Subcutaneous abdominal adipose tissue (tissue), 5 donors: Measurements from ENCODE around the gene SV2A.

ENCODE experiments used
- H3K27ac ChIP-seq: one replicate; pipeline ENCODE4 v1.7.0; 2013; ENCODE audit warnings: low read depth, mild to moderate bottlenecking, inconsistent platforms, low read length, moderate library complexity
- H3K27me3 ChIP-seq, 5 donors: one replicate each; pipeline ENCODE4 v1.7.0; 2013; ENCODE audit warnings: low read length in 5 of 5, inconsistent platforms in 1 of 5; ENCODE audit not compliant: control insufficient read depth in 5 of 5, insufficient read depth in 4 of 5
- H3K36me3 ChIP-seq, 5 donors: one replicate each; pipeline ENCODE4 v1.7.0; 2013; ENCODE audit warnings: low read length in 5 of 5; ENCODE audit not compliant: control insufficient read depth in 5 of 5, insufficient read depth in 5 of 5
- H3K4me1 ChIP-seq, 5 donors: one replicate each; pipeline ENCODE4 v1.7.0; 2013; ENCODE audit warnings: low read length in 5 of 5, mild to moderate bottlenecking in 3 of 5, moderate library complexity in 1 of 5; ENCODE audit not compliant: control insufficient read depth in 5 of 5, insufficient read depth in 5 of 5
- H3K4me3 ChIP-seq, 5 donors: one replicate each; pipeline ENCODE4 v1.7.0; 2013; ENCODE audit warnings: low read length in 5 of 5, low read depth in 1 of 5
- H3K9ac ChIP-seq, 5 donors: one replicate each; pipeline ENCODE4 v1.7.0; 2013; ENCODE audit warnings: low read length in 5 of 5, mild to moderate bottlenecking in 4 of 5, moderate library complexity in 3 of 5
- H3K9me3 ChIP-seq, 5 donors: one replicate each; pipeline ENCODE4 v1.7.0; 2013; ENCODE audit warnings: low read length in 5 of 5; ENCODE audit not compliant: control insufficient read depth in 5 of 5
- donor health status: healthy.
- donor health status: healthy.
- donor health status: healthy.
- donor health status: healthy.
- donor health status: healthy.

The SV2A gene

GRCh38 chr1:149923626-149924025 is 6.0 kb upstream of the SV2A start:
- H3K9me3 ChIP-seq, result no peaks in the 10 kb centered on the region
- peaks cover 6 to 33% (median 26%) of the 10 kb centered on the region in 5 donors for H3K4me1 ChIP-seq
- H3K36me3 ChIP-seq, result peaks cover 24 to 45% (median 42%) of the 10 kb centered on the region in 5 donors
- H3K9ac ChIP-seq, result no peak overlapping the region
- H3K4me3 ChIP-seq, result no peak overlapping the region
- no peaks in the 10 kb centered on the region for H3K27me3 ChIP-seq
- H3K27ac ChIP-seq, result no peak overlapping the region

DNA sequence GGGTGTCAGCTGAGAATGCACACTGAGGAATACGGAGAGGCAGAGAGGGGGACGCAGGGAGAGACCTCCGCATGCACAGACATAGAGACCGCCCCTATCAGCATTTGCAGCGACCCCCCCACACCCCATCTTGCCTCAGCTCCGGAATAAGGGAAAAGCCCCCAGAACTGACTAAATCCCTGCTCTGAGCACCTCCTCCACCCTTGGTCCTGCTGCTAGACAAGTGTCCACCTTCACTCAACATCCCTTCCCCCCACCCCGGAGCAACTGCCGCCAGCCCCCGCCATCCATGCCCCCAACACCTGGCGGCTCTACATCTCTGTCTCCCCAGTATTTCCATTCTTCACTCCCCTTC is 769 bp downstream of the SV2A start:
- Histone ChIP-seq H3K27ac (no peak overlapping the region), H3K9ac (no peak overlapping the region), H3K36me3 (peaks cover 0 to 3% (median 0%) of the 10 kb centered on the region in 5 donors), H3K27me3 (peaks cover 5 to 20% (median 9%) of the 10 kb centered on the region in 5 donors), H3K4me1 (peaks cover 0 to 4% (median 0%) of the 10 kb centered on the region in 5 donors), H3K4me3 (no peak overlapping the region), H3K9me3 (no peaks in the 10 kb centered on the region)

- Histone ChIP-seq H3K27ac (no peak overlapping the region), H3K27me3 (peaks cover 5 to 20% (median 9%) of the 10 kb centered on the region in 5 donors), H3K9me3 (no peaks in the 10 kb centered on the region), H3K4me3 (no peak overlapping the region), H3K36me3 (no peaks in the 10 kb centered on the region), H3K9ac (no peak overlapping the region), H3K4me1 (peaks cover 0 to 4% (median 0%) of the 10 kb centered on the region in 5 donors)
Measured at GRCh38 chr1:149916193-149916897, 1.3 kb downstream of the SV2A start.

GRCh38 chr1:149915429-149916192 is 2.0 kb downstream of the SV2A start:
- Histone ChIP-seq H3K27ac (no peak overlapping the region), H3K9ac (no peak overlapping the region), H3K36me3 (no peaks in the 10 kb centered on the region)

DNA sequence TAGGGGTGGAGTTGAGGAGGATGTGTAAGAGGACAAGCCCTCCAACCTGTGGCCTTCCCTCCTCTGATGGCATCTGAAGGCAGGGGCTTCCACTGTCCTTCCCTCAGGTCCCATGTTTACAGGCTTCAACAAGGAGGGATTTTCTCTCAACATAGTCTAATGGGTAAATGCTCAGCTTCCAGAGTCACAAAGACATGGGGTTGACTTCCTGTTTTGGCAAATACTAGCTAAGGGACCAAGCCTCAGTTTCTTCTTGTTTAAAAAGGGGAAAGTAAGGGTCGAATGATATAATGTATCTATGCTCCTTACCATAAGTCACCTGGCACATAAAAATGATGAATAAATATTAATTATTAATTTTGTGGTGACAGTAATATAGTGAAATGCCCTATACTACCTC is 3.1 kb downstream of the SV2A start:
- Histone ChIP-seq H3K4me3 (no peak overlapping the region), H3K27me3 (peaks cover 5 to 22% (median 9%) of the 10 kb centered on the region in 5 donors), H3K9me3 (no peaks in the 10 kb centered on the region), H3K4me1 (peaks cover 0 to 4% (median 0%) of the 10 kb centered on the region in 5 donors), H3K27ac (no peak overlapping the region), H3K9ac (no peak overlapping the region), H3K36me3 (no peaks in the 10 kb centered on the region)

More at GRCh38 chr1:149915429-149916192, 2.0 kb downstream of the SV2A start:
- peaks cover 5 to 20% (median 9%) of the 10 kb centered on the region in 5 donors for H3K27me3 ChIP-seq
- H3K9me3 ChIP-seq, result no peaks in the 10 kb centered on the region
- peaks cover 0 to 4% (median 0%) of the 10 kb centered on the region in 5 donors for H3K4me1 ChIP-seq
- no peak overlapping the region for H3K4me3 ChIP-seq

DNA sequence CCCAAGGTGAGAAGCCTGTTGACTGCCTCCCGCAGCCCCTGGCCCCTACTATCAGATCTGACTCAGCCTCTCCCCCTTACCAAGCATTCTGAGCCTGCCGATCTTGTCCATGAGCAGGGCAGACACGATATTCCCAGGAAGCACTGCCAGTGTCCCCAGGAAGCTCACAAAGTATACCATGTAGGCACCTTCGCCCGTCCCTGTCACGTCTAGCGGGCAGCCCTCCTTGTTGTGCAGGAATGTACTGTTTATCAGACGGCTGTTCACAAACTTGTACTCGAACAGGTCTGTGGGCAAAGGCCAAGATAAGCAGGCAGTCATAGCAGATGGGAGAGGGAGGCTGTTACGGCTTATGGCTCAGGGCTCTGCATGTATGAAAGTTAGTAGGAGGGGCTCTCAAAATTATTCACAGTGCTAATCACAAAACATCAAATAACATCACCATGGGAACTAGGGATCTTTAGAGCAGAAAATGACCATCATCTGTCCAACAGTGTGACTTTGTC is 11.0 kb downstream of the SV2A start:
- Histone ChIP-seq H3K9me3 (no peaks in the 10 kb centered on the region), H3K4me1 (no peaks in the 10 kb centered on the region), H3K4me3 (no peak overlapping the region), H3K27ac (no peak overlapping the region), H3K9ac (no peak overlapping the region), H3K27me3 (peaks cover 0 to 9% (median 3%) of the 10 kb centered on the region in 5 donors), H3K36me3 (no peaks in the 10 kb centered on the region)

- peaks cover 4 to 16% (median 14%) of the 10 kb centered on the region in 5 donors for H3K4me1 ChIP-seq
- H3K4me3 ChIP-seq, result no peak overlapping the region
- no peak overlapping the region for H3K27ac ChIP-seq
- no peak overlapping the region for H3K9ac ChIP-seq
- H3K27me3 ChIP-seq, result peaks cover 0 to 8% (median 2%) of the 10 kb centered on the region in 5 donors
- H3K9me3 ChIP-seq, result no peaks in the 10 kb centered on the region
- H3K36me3 ChIP-seq, result no peaks in the 10 kb centered on the region
Measured at GRCh38 chr1:149903836-149904491, 13.7 kb downstream of the SV2A start.

DNA sequence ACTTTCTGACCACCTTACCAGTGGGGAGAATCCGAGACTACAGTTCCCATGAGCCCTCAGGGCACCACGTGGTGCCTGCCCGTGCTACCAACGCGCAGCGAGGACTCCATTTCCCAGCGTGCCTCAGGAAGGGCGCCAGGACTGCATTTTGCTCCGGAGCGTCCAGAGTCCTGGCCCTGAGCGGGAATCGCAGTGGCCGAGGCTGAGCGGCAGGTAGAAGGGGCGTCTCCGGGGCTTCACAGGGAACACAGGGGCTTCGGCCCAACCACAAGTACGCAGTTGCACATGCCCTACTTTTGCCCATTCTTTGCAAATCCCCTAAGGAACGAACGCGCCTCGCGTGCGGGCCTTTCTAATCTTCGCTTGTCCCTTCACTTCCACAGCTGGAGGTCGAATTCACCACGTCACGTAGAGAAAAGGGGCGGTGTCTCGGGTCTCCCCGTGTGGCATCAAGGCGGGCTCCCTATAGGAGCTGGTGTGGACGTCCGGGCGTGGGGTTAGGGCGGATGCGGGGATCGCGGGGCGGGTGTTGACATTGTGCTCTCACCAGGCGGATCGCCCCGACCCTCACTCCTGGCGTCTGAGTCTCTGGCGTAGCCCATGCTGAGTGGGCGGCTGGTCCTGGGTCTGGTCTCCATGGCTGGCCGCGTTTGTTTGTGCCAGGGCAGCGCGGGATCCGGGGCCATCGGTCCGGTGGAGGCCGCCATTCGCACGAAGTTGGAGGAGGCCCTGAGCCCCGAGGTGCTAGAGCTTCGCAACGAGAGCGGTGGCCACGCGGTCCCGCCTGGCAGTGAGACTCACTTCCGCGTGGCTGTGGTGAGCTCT is 18.0 kb downstream of the SV2A start, which contains the start of gene BOLA1:
Gene BOLA1 (plus strand): TSS at position 109 of the 825 bp plus-strand sequence. CDS start 492 bp downstream, at position 601.
- Histone ChIP-seq H3K27ac (peak within 1 kb of the TSS; percentile 78), H3K9ac (peak within 1 kb of the TSS; percentile 57 to 88 (median 81)), H3K4me1 (peaks cover 4 to 16% (median 14%) of the 10 kb centered on the region in 5 donors), H3K4me3 (peak within 1 kb of the TSS; percentile 76 to 93 (median 88)), H3K36me3 (no peaks in the 10 kb centered on the region), H3K27me3 (no peaks in the 10 kb centered on the region), H3K9me3 (no peaks in the 10 kb centered on the region)

DNA sequence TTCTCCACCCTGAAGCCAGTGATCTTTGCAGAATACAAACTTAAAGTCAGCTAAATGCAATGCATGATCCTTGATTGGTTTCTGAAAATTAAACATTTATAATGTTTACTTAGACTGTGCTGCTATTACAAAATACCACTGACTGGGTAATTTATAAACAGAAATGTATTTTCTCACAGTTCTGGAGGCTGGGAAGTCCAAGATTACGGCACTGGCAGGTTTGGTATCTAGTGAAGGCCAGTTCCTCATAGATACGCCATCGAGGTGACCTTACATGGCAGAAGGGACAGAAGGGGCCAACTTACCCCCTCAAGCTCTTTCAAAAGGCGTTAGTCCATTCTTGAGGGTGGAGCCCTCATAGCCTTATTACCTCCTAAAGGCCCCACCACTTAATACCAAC is 21.1 kb downstream of the SV2A start:
- Histone ChIP-seq H3K9ac (no peak overlapping the region), H3K27me3 (no peaks in the 10 kb centered on the region), H3K9me3 (no peaks in the 10 kb centered on the region), H3K4me1 (peaks cover 4 to 16% (median 14%) of the 10 kb centered on the region in 5 donors), H3K4me3 (no peak overlapping the region), H3K27ac (no peak overlapping the region), H3K36me3 (no peaks in the 10 kb centered on the region)
